Head of caudate nucleus (tissue), 42 donors: ENCODE measurements around the gene IL17RA.
A peak's percentile ranks its signal among the peaks of the same experiment; 100 is the strongest.

ENCODE experiments used
- DNase-seq, 42 donors: peaks; one replicate each; pipeline versions ENCODE4 v3.0.0 to v3.0.0-alpha.2; 2020 to 2021; ENCODE audit warnings: mixed read lengths in 7 of 42
- intact Hi-C: fragments of 100-400 bp; cut with DNase I; formaldehyde crosslinking; loops from one replicate; pipeline ENCODE4 v1.15.0; 2022

The IL17RA gene

GRCh38 chr22:17102297-17102667 lies 17.5 kb downstream of the IL17RA start:
- peak in 2 of 42 donors; percentile 13 to 35 for DNase-seq
- intact Hi-C loops = no loop called here

GRCh38 chr22:17103351-17103750 lies 18.6 kb downstream of the IL17RA start:
- intact Hi-C loops = no loop called here

GRCh38 chr22:17104336-17104935 lies 19.6 kb downstream of the IL17RA start:
- intact Hi-C loops = no loop called here
- peak in 1 of 42 donors; percentile 3 for DNase-seq

More at GRCh38 chr22:17103351-17103750, 18.6 kb downstream of the IL17RA start:
- no peak for DNase-seq

DNA sequence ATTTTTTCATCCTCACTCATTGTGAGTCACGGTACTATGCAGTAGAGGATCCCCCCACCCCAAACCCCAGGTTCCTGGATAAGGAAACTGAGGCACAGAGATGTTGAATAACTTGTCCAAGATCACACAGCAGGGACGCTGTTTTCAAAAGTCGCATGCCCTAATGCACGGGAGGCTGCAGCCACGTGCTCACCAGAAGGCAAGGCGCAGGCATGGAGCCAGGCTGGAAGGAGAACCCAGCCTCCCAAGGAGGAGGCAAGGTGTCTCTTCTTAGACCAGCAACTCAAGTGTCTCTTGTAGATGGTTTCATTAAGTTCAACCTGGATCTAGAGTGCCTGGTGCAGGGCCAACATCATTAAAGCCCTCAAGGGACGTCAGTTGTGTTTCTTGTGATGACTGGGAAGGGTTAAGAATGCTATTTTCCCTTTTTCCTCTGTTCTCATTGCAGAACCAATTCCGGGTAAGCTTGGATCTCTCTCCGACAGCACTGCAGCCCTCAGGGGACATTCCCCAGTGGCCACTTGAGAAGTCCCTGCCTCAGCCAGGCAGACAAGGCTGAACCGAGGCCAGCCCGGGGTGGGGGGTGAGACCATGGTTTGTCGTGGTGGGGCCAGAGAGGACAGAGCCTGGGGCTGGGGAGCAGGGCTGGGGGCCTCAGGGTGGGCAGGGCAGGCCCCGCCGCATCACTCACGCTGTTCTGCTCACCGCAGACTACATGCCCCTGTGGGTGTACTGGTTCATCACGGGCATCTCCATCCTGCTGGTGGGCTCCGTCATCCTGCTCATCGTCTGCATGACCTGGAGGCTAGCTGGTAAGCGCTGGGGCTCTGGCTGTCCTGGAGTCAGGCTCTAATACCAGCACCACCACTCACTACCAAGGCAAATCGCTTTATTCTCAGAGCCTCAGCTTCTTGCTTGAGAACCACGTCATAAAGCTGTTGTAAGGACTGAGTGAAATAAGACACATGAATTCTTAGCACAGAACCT lies 20.6 kb downstream of the IL17RA start:
- intact Hi-C loops = no loop called here
- peak in 1 of 42 donors; percentile 3 for DNase-seq

DNA sequence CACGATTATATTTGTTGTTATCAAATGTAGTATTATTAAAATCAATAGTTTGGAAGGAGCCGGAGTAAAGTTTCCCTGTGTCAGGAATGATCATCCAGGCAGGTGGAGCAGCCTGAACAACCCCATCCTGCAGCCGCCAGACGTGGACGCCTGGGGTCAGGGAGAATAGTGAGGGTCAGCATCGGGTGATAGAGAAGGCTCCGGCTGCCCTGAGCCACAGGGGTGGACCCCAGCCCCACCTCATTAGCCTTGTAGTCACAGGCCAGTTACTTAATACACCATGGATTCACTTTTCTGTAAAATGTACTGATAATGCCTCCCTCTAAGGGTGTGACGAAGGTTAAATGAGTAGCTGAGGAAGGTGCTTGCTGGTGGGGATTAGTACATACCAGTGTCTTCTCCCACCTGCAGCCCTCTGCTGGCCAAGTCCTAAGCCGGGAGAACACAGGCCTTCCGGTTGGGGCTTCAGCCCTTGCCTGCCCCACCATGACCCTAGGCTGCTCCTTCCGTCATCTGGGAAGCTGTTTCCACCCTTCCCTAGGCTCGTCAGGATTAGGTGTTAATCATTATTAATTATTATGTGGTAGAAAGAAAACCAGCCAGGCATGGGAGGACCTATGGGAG lies 21.5 kb downstream of the IL17RA start:
- no peak for DNase-seq

DNA sequence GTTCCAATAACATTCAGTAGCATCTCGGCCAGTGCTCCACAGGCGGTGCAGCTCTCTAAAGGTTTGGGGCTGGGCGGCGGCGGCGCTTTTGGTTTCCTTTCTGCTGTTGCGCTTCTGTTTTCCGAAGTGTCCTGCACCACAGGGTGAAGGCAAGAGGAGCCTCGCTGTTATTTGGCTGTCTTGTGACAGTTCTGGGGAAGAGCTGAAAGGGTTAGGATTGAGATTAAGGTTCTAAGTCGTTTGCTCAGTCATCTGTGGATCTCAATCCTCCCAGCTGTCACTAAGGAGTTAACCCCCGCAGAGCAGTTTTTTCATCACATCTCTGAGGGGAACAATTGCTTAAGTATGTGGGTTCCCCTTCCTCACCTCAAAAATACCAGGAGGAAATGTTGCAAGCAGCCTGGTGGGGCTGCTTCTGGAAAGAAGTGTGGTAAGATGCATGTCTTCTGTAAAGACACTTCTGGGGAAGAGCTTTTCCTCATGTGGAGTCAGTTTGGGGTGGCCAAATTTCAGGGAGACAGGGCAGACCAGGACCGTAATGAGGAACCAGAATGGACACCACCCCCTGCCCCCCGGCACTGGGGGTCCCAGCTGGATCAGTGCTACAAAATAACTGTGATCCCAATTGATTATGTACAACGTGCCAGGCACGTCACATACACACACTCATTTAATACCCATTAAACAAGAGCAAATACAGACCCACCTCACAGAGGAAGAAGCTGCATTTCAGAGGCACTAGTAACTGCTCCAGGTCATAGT lies 22.2 kb downstream of the IL17RA start:
- DNase-seq = peak in 1 of 42 donors; percentile 13

More for the DNA sequence above, 21.5 kb downstream of the IL17RA start:
- intact Hi-C loops = no loop called here

GRCh38 chr22:17107547-17107810 lies 22.7 kb downstream of the IL17RA start:
- intact Hi-C loops = no loop called here
- peak in 1 of 42 donors; percentile 2 for DNase-seq

More for the DNA sequence above, 22.2 kb downstream of the IL17RA start:
- intact Hi-C loops = no loop called here

DNA sequence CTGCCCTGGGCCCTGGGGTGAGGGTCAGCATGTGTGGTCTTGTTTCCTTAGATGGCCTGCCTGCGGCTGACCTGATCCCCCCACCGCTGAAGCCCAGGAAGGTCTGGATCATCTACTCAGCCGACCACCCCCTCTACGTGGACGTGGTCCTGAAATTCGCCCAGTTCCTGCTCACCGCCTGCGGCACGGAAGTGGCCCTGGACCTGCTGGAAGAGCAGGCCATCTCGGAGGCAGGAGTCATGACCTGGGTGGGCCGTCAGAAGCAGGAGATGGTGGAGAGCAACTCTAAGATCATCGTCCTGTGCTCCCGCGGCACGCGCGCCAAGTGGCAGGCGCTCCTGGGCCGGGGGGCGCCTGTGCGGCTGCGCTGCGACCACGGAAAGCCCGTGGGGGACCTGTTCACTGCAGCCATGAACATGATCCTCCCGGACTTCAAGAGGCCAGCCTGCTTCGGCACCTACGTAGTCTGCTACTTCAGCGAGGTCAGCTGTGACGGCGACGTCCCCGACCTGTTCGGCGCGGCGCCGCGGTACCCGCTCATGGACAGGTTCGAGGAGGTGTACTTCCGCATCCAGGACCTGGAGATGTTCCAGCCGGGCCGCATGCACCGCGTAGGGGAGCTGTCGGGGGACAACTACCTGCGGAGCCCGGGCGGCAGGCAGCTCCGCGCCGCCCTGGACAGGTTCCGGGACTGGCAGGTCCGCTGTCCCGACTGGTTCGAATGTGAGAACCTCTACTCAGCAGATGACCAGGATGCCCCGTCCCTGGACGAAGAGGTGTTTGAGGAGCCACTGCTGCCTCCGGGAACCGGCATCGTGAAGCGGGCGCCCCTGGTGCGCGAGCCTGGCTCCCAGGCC lies 23.7 kb downstream of the IL17RA start:
- peak in 1 of 42 donors; percentile 3 for DNase-seq
- intact Hi-C loops = no loop called here

GRCh38 chr22:17109113-17109865 lies 24.5 kb downstream of the IL17RA start:
- intact Hi-C loops = no loop called here

DNA sequence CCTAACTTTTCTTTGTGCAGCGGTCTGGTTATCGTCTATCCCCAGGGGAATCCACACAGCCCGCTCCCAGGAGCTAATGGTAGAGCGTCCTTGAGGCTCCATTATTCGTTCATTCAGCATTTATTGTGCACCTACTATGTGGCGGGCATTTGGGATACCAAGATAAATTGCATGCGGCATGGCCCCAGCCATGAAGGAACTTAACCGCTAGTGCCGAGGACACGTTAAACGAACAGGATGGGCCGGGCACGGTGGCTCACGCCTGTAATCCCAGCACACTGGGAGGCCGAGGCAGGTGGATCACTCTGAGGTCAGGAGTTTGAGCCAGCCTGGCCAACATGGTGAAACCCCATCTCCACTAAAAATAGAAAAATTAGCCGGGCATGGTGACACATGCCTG lies 25.2 kb downstream of the IL17RA start:
- intact Hi-C loops = no loop called here
- peak in 1 of 42 donors; percentile 1 for DNase-seq

More at GRCh38 chr22:17109113-17109865, 24.5 kb downstream of the IL17RA start:
- DNase-seq = peak in 1 of 42 donors; percentile 3

GRCh38 chr22:17110791-17111550 lies 26.2 kb downstream of the IL17RA start:
- peak in 1 of 42 donors; percentile 3 for DNase-seq
- intact Hi-C loops = no loop called here

GRCh38 chr22:17112491-17113042 lies 27.8 kb downstream of the IL17RA start:
- intact Hi-C loops = no loop called here
- DNase-seq = peak in 2 of 42 donors; percentile 29 to 61

GRCh38 chr22:17113600-17113999 lies 28.8 kb downstream of the IL17RA start:
- intact Hi-C loops = no loop called here
- peak in 1 of 42 donors; percentile 35 for DNase-seq

DNA sequence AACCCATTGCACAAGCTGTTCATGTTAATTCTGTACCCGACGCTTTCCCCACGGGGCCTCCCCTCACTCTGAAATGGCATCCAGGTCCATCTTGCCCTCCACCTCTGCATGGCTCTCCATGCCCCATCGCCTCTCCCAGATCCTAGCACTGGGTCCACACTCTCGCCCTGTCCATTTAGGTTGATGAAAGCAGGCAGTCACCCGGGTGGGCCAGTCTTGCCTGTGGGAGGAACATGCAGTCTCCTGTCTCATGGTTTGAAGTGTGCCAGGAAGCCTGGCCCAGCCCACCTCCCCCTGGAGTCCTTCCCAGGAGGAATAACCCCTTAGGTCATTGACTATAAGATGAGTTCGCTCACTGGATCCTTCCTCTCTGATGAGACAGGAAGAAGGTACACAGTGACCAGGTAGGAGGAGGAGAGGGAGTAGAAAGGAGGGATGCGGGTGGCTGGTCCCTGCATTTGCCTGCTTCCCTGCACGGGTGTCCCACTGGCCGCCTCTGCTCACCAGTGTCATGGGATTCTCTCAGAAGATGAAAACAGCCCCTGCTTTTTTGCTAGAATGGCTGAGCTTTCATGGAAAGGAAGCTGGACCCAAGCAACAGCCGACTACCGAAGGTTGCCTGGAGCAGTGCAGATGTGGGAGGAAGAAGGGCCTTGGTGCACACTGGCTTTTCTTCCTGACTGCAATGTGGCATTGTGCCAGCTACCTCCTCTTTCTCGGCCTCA lies 29.5 kb downstream of the IL17RA start:
- intact Hi-C loops = no loop called here
- DNase-seq = no peak

- DNase-seq = peak in 1 of 42 donors; percentile 38
- intact Hi-C loops = no loop called here
Measured at GRCh38 chr22:17114898-17115235, 30.1 kb downstream of the IL17RA start.

DNA sequence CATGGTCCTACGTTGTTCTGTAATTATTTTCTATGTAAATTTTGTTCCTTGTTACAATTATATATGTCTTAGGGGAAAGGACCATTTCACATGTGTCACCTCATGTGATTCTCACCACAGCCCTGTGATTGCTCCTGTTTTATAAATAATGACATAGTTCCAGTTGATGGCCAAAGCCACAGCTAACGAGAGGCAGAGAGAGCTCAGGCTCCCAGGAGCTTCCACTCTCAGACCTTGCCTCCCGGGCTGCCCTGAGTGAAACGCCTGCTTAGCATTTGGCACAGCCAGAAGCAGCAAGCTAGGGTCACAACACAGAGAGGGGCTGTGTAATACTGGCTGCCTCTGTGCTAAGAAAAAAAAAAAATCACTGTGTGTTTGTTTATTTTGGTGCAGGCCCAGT lies 30.4 kb downstream of the IL17RA start:
- intact Hi-C loops = no loop called here
- no peak for DNase-seq
